Measurements from ENCODE around the gene USH2A.
"Not testable (repeated sequence)": the region's sequence is repeated elsewhere in the genome, so short reads cannot be mapped to it uniquely, and the experiment has no call there.

The USH2A gene

GRCh38 chr1:216200941-216201340 lies 222.3 kb downstream of the USH2A start:
- DNase-seq (ENCODE audit: low spot score): no peak

- DNase-seq (ENCODE audit: low spot score): no peak
Observed at GRCh38 chr1:216194721-216195120, 228.5 kb downstream of the USH2A start.

- DNase-seq (ENCODE audit: low spot score): no peak
Observed at GRCh38 chr1:216193839-216194443, 229.3 kb downstream of the USH2A start.

- DNase-seq (ENCODE audit: low spot score): no peak
Observed at GRCh38 chr1:216190438-216190837, 232.8 kb downstream of the USH2A start.

GRCh38 chr1:216186816-216187215 lies 236.4 kb downstream of the USH2A start:
- no peak for DNase-seq (ENCODE audit: low spot score)

- no peak for DNase-seq (ENCODE audit: low spot score)
Observed at GRCh38 chr1:216186141-216186540, 237.1 kb downstream of the USH2A start.

- DNase-seq (ENCODE audit: low spot score): no peak
Observed at GRCh38 chr1:216184126-216184680, 239.0 kb downstream of the USH2A start.

GRCh38 chr1:216183454-216183853 lies 239.8 kb downstream of the USH2A start:
- DNase-seq (ENCODE audit: low spot score): no peak

- DNase-seq (ENCODE audit: low spot score): no peak
Observed at GRCh38 chr1:216183007-216183406, 240.2 kb downstream of the USH2A start.

- DNase-seq (ENCODE audit: low spot score): no peak
Observed at GRCh38 chr1:216181590-216181989, 241.7 kb downstream of the USH2A start.

GRCh38 chr1:216178281-216178680 lies 245.0 kb downstream of the USH2A start:
- no peak for DNase-seq (ENCODE audit: low spot score)

- DNase-seq (ENCODE audit: low spot score): no peak
Observed at GRCh38 chr1:216176970-216177369, 246.3 kb downstream of the USH2A start.

GRCh38 chr1:216175714-216176113 lies 247.5 kb downstream of the USH2A start:
- DNase-seq (ENCODE audit: low spot score): no peak

GRCh38 chr1:216173376-216173995 lies 249.8 kb downstream of the USH2A start:
- no peak for DNase-seq (ENCODE audit: low spot score)

- no peak for DNase-seq (ENCODE audit: low spot score)
Observed at GRCh38 chr1:216169351-216169750, 253.9 kb downstream of the USH2A start.

GRCh38 chr1:216168546-216168945 lies 254.7 kb downstream of the USH2A start:
- DNase-seq (ENCODE audit: low spot score): no peak

GRCh38 chr1:216154063-216154462 lies 269.2 kb downstream of the USH2A start:
- DNase-seq (ENCODE audit: low spot score): no peak

- no peak for DNase-seq (ENCODE audit: low spot score)
Observed at GRCh38 chr1:216153130-216153529, 270.1 kb downstream of the USH2A start.

- not testable (repeated sequence) for DNase-seq (ENCODE audit: low spot score)
Observed at GRCh38 chr1:216145451-216146018, 277.7 kb downstream of the USH2A start.

- DNase-seq (ENCODE audit: low spot score): no peak
Observed at GRCh38 chr1:216144661-216145450, 278.4 kb downstream of the USH2A start.

- no peak for DNase-seq (ENCODE audit: low spot score)
Observed at GRCh38 chr1:216142921-216143320, 280.3 kb downstream of the USH2A start.

GRCh38 chr1:216140730-216141524 lies 282.3 kb downstream of the USH2A start:
- DNase-seq (ENCODE audit: low spot score): no peak

Measured in hematopoietic multipotent progenitor cell treated with erythropoietin and hydrocortisone succinate and interleukin-3 and kit ligand, for 17 days (in vitro differentiated cells).